DMS53 treated with DMSO at 0.1 percent for 48 hours (cell line): ENCODE measurements around the gene P2RX2.
A peak's percentile ranks its signal among the peaks of the same experiment; 100 is the strongest.

Experiments
- DNase-seq: peaks from one replicate; lab custom pipeline; 2025; ENCODE audit not compliant: unreplicated experiment; lab: John Stamatoyannopoulos, UW

Gene P2RX2

DNA sequence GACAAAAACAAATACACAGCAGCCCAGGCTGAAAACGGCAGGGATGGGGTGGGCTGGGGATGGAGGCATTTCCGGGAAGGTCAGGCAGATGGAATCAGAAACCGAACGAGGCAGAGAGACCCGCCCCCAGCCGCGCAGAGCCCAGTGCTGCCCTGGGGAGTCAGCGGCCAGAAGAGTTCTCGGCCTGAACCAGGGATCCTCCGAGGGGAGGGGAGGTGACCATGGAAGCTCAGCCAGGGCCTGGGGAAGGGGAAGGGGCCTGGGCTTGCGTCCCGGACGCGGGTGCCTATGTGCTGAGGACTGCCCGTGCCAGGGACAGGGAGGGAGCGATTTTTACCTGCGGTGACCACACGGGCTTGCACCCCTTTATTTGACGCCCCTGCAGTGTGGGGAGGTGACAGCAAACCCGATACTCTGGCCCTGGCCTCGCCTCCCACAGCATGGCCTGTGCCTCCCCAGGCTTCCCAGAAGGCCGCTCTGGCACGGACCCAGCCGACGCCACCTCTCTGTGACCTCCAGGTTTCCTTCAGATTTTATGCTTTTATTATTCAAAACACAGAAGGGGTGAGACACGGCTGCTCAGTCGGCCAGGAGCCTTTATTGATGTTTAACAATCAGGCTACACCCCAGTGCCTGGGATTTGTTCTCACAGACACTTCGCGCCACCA lies 15.9 kb upstream of the P2RX2 start:
- no peak for DNase-seq

DNA sequence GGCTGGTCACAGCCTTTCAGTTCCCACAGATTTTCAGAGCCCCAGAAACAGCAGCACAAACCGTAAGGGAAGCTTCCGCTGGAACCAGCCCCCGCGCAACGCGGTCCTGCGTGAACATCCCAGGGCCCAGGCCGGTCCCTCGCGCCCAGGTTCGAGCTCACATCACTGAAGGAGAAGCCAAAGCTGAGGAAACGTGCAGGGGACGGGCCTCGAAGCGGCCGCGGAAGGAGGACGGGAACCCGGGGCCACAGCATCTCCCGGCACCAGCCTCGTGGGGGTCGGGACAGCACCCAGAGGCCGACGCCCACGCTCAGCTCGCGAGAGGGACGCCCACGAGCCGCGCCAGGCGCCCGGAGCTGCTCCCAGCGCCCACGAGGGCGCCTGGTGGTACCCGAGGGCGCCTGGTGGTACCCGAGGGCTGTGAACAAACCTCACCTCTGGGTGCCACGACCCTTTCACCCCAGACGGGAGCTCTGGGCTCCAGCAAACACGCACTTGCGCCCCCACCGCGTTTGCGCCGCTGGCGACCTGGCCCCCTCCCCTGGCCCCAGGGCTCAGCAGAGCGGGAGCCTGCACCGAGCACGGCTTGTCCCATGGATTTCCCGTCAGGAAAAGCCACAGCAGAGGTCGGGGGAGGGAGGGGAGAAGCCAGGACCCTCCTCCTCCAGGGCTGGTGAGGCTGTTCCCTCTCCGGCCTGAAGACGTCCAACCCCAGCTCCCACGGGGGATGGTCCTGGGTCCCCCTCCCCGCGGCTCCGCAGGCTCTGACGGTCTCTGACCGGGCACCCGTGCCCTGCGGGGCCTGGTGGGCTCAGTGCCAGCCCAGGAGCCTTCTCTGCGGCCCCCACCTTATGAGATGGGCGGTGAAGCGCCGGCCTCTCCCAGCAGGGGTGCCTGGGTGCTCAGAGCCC lies 15.1 kb upstream of the P2RX2 start:
- DNase-seq: no peak

DNA sequence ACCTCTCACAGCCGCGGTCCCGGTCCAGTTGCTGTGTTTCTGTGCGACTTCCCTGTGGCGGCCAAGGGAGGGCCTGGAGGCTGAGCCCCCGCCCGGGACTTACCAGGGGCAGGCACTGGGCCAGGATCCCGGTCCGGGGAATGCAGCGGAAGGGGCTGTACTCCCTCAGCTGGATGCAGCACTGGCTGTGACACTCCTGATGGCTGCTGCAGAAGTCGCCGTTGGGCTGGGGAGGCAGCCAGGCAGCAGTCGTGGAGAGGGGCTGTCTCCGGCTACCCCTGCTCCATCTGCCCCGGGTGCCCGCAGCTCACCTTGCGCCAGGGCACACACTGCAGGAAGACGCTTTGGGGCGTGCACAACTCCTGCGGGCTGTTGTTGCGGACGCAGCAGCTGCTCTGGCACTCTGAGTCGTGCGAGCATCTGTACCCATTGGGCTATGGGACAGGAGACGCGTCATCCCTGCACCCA lies 14.4 kb upstream of the P2RX2 start:
- no peak for DNase-seq

DNA sequence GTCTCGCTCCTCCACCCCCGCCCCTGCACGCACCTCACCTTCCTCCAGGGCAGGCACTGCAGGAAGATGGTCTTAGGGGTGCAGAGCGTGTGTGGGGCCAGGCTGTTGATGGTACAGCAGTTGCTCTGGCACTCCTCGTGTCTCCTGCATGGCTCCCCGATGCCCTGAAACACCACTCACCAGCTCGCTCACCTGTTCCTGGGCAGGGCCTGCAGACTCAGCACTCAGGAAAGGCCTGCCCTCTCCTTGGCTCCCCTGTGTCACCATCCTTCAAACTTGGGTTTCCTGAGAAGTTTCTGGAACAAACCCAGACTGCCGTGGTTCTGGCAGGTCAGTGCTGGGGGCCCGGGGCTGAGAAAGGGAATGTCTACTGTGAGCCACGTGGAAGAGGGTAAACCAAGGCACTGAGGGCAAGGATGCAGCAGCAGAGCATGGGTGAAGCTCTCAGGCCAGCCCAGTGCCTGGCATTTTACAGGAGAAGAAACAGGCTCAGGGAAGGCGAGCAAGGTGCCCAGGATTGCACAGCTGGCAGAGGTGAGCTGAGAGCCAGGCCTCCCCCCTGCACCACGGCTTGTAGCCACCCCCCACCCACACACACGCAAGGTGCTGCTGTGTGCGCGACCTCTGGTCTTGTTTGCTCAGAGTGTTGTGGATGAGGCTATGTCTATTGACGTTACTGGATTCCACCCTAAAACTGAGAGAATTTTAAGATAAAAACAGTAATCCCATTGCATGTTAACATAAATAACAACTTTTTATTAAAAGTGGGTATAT lies 13.7 kb upstream of the P2RX2 start:
- no peak for DNase-seq

DNA sequence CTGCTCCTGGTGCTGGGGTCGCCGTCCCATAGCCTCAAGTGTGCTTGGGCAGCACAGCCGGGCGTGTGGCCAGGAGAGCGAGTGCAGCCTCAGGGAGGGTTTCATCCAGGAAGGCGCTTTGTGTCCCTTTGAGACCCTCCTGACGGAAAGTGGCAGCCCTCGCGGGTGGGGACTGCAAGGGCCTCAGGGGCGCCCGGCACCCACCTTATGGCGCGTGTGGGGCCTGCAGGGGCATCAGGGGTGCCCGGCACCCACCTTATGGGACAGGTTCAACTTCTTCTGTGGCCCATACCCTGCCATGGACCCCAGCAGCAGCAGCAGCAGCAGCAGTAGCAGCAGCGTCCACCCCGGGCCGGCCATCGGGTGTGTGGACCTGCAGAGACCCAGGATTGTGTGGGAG lies 12.7 kb upstream of the P2RX2 start:
- no peak for DNase-seq

DNA sequence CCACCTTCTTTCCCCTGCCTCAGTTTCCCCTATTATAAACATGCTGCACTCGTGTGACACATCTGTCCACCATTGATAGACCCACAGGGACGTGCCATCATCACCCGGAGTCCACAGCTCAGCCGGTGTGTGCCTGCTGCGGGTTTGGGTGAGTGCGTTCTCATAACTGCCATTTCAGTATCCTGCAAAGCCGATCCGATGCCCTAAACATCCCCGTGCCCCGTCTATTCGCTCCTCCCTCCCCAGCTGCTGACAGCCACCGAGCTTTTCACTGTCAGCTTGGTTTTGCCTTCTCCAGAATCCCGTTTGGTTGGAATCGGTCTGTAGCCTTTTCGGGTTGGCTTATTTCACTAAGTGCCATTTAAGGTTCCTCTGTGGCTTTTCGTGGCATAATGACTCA lies 12.1 kb upstream of the P2RX2 start:
- DNase-seq: no peak

DNA sequence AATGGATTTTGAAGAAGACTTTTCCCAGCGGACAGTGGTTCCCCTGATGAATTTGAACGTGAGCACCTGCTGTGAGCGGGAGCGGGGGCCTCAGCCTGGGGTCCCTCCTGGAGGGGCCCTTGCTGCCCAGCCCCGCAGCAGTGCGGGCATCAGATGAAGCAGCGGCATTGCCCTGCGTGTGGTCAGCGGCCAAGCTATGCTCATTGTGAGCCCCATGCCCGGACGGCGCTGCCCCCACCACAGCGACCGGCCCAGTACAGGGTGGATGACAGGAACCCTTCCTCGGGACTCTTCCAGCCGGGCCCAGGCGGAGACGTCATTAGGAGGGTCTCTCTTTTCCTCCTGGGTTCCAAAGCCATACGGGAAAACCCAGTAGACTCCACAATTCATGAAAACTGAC lies 11.6 kb upstream of the P2RX2 start:
- no peak for DNase-seq

DNA sequence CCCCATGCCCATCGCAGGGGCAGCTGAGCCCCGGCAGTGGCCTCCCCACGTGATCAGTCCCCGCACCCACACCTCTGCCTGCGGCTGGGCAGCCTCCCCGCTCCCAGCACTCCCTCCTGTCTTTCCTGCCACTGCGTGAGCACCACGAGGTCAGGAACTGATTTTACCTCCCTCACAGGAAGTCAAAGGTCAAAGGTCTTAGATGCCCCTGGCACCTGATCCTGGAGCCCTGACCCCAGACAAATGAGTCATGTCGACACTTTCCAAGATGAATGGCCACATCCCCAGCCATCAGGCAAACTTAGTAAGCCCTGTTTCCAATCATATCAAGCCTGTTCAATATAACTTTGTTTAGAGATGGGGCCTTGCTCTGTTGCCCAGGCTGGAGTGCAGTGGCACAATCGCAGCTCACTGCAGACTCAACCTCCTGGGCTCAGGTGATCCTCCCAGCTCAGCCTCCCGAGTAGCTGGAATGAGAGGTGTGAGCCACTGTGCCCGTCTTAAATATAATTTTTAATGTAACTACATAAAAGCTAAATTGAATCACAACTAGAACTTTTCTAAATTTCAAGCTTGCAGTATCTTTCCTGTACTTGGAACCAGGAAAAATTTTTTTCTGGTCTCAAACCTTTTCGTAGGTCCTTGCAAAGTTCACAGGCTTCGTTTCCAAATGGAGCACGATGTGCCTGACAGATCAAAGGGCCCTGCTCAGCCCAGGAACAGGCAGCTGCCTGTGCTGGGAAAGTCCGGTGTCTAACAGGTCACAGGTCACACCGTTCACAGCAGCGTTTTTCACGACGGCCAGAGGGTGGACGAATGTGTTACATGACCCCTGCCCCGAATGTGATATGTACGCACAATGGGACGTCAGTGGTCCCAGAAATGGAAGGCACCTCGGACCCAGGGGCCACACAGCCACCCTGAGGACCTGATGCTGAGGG lies 10.1 kb upstream of the P2RX2 start:
- no peak for DNase-seq

DNA sequence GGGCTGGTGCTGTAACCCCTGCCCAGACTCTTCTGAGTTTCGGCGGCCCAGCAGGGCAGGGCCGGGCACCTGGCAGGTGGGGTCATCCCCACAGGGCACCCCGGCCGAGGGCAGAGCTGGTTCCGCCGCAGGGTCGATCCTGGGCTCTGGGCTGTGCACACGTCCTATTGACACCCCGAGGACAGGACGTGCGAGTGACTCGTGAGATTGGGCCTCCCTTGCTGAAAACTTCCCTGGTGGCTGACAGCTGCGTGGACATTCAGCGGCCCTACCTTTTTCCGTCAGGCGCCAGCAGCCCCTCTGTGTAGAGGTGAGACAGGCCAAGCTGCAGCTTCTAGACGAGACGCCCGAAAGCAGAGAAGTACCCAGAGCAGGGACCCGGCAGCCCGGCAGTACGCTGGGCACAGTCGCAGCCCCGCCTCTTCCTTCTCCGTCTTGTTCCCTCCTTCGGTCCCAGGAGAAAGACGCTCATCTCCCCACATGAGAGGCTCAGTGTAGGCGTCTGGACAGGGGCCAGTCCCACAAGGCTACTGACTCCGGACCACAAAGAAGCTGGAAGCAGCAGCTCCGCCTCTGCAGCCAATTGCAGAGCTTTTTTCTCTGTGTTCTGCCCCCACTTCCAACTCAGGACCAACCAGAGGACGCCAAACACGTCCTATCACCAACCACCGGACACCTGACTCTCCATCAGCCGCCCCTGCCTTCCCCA lies 8.4 kb upstream of the P2RX2 start, which contains the start of gene LRCOL1:
Gene LRCOL1 (minus strand): TSS at position 532 of the 709 bp plus-strand sequence. CDS start 4,331 bp downstream, outside the sequence.
- DNase-seq: no peak

DNA sequence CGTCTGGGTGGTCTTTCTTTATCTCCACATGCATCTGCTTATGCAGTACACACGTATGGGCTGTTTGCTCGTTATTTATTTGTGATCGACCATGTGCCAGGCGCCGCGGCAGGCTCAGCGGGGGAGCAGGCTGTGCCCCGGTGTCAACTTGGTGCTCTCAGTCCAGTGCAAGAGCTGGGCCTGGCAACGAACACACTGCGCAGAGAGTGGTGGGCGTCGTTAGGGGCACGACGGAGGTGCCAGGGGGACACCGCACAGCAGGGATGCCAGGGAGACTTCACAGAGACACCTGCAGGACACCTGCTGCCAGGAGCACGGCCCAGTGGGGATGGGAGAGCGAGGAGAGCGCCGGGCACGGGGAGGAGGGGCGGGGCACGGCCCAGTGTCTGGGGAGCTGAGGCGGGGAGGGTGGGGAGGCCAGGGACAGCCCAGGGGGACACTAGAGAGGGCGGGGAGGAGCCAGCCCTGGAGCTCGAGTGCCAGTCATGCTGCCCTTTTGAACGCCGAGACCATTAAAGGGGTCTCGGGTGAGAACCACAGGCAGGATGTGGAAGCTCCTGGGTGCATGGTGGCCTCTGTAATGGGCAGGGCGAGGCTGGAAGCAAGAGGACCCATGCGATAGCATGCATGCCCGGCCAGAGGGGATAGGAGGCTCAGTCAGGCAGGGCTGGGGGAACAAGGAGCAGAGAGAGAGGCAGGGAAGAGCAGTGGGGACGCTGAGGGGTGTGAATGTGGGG lies 7.5 kb upstream of the P2RX2 start:
- no peak for DNase-seq

DNA sequence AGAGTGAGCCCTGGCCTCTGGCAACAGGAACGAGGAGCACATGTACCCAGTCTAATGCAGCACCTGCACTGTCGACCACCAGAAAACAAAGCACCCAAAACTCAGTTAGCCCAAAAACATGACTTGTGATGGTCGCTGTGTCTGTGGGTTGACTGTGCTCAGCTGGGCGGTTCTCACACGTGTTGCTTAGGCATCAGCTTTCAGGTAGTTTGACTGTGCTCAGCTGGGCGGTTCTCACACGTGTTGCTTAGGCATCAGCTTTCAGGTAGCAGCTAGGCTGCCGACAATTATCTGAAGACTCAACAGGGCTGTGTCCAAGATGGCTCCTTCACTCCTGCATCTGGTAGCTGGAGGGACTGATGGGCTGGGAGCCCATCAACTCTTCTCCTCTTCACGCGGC lies 7.0 kb upstream of the P2RX2 start:
- no peak for DNase-seq

DNA sequence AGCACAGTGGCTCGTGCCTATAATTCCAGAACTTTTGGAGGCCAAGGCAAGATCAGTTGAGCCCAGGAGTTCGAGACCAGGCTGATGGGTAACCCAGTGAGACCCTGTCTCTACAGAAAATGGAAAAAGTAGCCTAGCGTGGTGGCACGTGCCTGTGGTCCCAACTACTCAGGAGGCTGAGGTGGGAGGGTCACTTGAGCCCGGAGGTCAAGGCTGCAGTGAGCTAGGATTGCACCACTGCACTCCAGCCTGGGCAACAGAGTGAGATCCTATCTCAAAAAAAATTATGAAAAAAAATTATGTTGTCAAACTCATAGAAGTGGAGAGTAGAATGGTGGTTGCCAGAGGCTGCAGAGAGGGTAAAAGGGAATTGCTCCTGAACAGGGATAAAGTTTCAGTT lies 4.5 kb upstream of the P2RX2 start:
- DNase-seq: no peak

DNA sequence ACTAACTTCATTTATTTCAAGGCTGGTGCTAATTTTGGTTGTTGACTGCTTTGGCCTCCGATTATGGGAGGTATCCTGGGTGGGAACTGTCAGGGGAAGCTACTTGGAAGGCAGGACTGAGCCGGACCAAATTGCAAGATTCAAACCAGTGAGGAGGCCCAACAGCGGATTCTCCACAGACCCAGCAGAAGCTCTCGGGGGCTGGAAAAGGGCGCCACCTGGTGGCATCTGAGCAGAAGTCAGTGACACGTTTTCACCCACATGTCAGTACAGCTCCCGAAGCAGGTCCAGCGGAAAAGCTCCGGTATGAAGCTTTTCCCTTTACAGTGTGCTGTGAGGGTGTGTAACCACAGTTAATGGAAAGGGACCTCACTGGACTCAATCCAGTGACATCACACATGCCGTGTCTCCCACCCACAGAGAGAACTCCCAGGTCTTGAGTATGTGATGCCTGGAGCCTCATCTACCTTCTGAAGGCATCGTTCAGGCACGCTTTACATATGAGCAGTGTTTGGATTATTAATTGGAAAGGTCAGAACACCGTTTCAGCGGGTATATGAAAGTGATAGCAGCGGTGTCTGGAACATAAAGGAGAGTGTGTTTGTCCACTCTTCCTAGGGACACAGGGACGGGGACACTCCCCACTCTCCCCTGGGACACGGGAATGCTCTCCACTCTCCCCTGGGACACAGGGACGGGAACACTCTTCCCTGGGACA lies 3.6 kb upstream of the P2RX2 start:
- peak; percentile 74 for DNase-seq

DNA sequence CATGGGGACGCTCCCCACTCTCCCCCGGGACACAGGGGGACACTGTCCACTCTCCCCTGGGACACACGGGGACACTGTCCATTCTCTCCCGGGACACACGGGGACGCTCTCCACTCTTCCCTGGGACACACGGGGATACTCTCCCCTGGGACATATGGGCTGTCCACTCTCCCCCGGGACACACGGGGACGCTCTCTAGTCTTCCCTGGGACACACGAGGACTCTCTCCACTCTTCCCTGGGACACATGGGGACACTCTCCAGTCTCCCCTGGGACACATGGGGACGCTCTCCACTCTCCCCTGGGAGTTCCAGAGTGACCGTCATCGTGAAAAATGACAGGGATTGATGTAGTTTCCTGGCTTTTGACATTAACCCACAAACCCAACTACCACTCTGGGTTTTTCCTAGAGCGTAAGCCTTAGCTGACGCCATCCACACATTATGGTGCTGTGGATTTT lies 3.0 kb upstream of the P2RX2 start:
- DNase-seq: no peak

DNA sequence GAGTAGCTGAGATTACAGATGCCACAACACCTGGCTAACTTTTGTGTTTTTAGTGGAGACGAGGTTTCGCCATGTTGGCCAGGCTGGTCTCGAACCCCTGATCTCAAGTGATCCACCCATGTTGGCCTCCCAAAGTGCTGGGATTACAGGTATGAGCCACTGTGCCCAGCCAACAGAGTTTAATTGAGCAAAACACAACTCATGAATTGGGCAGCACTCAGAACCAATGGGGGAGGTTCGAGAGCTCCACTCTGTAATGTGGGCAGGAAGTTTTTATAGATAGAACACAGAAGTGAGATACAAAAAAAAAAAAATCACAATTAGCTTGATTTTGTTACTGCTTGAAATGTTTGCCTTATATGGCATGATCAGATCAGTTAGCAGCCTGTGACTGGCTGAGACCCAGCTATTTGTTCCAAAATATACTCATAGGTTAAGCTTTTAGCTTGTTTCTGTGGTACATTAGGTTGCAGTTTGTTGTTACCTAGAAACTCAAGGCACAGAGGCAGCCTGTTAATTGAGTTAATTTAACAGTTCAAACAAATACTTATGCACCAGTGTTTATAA lies 1.4 kb upstream of the P2RX2 start:
- no peak for DNase-seq

DNA sequence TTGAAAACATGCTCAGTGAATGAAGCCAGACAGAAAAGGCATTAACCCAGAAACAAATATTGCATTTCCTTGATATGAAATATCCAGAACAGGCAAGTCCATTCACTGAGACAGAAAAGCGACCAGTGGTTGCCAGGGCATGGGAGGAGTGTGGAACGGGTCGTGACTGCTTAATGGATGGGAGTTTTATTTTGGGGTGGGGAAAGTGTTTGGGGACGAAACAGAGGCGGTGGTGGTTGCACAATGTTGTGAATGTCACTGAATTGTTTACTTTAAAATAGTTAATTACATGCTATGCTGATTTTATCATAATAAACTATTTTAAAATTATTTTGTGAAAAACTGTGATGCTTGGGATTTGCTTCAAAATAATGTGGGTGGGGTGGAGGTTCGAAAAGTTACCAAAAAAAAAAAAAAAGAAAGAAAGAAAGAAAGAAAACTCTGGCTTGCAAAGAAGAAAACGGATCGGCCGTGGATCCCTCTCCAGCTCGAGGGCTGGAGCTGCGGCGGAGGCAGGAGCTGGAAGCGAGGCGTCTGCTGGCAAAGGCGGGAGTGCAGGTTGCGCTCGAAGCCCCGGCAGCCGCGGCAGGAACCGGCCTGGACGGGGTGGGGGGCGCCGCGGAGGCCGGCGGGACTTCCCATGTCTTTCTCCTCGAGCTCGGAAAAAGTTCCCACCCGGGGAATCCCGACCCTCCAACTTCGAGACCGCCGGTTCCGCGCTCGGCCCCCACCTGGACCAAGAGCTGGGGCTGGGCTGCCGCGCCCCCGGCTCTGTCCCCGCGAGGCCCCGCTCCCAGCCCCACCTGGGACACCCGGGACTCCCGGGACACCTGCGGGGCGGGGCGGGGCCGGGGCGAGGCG lies 524 bp upstream of the P2RX2 start:
- DNase-seq: no peak

DNA sequence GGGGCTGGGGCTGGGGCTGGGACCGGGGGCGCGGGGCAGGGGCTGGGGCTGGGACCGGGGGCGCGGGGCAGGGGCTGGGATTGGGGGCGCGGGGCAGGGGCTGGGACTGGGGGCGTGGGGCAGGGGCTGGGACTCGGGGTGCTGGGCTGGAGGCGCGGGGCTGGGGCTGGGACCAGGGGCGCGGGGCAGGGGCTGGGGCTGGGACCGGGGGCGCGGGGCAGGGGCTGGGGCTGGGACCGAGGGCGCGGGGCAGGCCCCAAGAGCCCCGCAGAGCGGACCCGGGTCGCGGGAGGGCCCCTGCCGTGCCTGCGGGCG lies 452 bp downstream of the P2RX2 start:
- no peak for DNase-seq
